NAMALWA (cell line): ENCODE results near the gene PIP5KL1.

Experiments used
- DNase-seq: peaks from one replicate; pipeline ENCODE4 v3.0.0-alpha.2; 2015; ENCODE audit warnings: low spot score

The PIP5KL1 gene

GRCh38 chr9:127915801-127916719 lies 14.5 kb downstream of the PIP5KL1 start:
- peak; percentile 97 for DNase-seq

GRCh38 chr9:127915325-127915752 lies 15.2 kb downstream of the PIP5KL1 start:
- DNase-seq: no peak

- no peak for DNase-seq
Observed at GRCh38 chr9:127913682-127914081, 16.9 kb downstream of the PIP5KL1 start.

DNA sequence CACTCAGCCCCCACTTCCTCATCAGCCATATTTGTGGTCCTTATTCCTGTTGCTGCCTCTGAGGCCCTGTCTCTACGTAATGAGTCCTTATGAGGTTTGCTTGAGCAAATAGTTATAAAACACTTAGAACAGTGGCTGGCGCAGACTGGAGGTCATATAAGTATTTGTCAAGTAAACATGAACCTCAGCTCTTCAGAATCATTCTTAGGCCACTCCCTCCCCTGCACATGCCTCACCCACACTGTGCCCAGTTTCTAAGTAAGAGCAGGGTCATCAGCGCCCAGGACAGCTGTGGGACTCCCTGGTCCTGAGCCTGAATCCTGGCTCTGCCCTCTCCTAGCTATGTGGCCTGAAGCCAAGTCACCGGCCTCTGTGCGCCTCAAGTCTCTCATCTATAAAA lies 17.7 kb downstream of the PIP5KL1 start:
- DNase-seq: no peak

- DNase-seq: no peak
Observed at GRCh38 chr9:127912296-127912695, 18.3 kb downstream of the PIP5KL1 start.

DNA sequence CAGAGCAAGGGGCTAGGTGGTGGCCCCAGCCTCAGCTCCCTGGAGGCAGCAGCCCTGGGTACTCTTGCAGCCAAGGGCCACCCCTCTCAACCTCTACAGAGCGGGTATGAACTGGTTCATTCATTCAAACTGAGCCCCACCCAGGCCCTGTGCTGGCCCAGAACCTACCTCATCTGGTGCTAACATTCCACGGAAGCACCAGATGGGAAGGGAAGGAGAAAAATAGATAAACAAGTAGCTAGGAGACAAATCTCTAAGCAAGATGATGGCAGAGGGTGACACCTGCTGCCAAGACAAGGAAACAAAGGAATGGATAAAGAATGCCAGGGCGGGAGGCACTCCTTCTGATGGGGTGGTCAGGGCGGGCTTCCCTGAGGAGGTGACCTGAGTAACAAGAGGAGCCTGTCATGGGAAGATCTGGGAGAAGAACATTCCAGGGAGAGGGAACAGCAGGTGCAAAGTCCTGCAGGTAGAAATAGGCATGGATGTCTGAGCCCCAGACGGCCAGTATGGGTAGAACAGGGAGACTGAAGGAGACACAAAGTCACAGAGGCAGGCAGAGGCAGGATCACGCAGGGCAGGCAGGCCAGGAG lies 19.9 kb downstream of the PIP5KL1 start:
- no peak for DNase-seq

DNA sequence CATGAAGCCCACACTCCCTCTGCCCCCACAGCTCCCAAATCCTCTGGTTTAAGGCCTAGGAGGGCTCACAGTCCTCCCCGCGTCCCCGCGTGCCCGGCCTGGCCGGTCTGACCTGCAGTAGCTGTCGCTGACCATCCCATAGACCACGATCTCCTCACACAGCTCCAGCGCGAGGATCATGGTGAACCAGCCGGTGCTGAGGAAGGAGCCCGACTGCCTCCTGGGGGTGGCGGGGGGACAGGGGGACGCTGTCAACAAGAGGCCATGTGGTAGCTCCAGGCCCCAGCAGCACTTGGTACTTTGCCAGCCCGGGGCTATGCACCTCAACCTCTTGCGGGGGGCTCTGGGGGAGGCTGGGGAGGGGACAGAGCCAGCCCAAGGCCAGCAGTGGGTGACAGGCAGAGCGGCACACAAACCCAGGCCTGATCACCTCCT lies 20.7 kb downstream of the PIP5KL1 start:
- no peak for DNase-seq

GRCh38 chr9:127908660-127908926 lies 22.0 kb downstream of the PIP5KL1 start:
- no peak for DNase-seq

DNA sequence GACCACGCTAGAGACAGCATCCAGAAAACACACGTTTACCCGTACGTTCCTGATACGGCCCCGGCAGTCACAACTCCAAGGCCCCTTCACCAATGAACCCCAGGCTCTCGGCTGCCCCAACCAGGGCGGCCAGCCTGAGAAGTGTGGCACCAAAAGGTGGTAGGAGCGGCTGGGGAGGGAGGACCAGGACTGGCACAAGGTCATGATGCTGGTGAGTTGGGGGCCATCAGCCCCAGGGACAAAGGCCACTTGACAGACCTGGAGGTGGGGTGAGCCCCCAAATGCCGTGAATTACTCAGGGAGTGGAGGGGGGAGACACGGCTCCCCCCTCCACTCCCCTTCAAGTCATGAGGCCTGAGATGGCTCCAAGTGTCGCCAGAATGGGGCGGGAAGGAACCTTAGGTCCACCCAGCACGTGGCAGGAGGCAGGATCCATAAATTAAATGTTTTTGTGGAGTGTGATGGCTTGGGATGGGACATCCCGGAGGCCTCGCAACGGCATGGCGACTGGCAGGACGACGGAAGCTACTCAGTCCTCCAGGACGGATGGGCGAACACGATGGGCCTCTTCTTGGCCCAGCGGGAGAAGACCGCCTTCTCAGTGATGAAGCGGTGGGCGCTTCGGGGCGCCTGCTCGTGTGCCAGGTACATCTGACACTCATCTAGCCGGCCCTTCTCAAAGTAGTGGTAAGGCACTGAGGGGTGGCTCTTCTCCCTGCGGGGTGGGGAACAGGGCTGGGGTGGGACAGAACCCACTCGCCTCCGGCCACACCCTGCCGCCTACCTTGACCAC lies 22.5 kb downstream of the PIP5KL1 start:
- no peak for DNase-seq

DNA sequence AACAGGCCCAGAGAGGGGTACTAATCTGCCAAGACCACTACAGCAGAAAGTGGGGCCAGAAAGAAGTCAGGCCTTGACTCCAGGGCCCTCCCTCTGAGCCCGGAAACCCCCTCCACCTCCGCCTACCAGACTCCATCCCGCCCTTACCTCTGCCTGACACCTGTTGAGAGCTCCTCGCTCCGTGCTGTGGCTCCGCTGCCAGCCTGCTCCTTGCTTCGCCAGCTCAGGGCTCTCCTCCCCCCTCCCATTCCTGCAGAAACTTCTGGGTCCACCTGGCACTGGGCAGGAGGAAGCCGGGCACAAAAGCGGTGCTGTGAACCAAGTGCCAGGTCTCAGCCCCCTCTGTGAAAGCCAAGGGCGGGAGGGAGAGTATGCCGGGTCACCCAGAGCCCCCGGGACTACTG lies 24.8 kb downstream of the PIP5KL1 start:
- peak; percentile 63 for DNase-seq

GRCh38 chr9:127905004-127905728 lies 25.4 kb downstream of the PIP5KL1 start:
- peak; percentile 63 for DNase-seq

DNA sequence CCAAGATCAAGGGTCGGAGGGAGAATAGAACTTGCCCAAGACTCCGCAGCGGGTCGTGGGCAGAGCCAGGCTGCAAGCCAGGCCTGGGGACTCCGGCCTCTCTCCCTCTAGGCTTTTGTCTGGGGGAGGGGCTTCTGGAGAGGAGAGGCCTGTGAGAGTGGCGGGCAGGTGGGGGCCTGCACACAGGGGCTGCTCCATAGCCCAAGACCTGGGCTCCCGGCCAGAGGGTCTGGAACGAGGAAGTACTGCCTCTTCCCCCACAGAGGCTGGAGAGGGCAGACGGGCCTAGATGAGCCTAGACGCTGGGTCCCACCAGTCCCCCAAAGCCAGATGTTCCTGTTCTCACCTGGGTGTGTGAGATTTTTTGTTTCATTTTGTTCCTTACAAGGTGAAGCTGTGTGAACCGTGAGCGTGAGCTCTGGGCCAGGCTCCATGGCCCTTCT lies 26.0 kb downstream of the PIP5KL1 start:
- DNase-seq: peak; percentile 46

DNA sequence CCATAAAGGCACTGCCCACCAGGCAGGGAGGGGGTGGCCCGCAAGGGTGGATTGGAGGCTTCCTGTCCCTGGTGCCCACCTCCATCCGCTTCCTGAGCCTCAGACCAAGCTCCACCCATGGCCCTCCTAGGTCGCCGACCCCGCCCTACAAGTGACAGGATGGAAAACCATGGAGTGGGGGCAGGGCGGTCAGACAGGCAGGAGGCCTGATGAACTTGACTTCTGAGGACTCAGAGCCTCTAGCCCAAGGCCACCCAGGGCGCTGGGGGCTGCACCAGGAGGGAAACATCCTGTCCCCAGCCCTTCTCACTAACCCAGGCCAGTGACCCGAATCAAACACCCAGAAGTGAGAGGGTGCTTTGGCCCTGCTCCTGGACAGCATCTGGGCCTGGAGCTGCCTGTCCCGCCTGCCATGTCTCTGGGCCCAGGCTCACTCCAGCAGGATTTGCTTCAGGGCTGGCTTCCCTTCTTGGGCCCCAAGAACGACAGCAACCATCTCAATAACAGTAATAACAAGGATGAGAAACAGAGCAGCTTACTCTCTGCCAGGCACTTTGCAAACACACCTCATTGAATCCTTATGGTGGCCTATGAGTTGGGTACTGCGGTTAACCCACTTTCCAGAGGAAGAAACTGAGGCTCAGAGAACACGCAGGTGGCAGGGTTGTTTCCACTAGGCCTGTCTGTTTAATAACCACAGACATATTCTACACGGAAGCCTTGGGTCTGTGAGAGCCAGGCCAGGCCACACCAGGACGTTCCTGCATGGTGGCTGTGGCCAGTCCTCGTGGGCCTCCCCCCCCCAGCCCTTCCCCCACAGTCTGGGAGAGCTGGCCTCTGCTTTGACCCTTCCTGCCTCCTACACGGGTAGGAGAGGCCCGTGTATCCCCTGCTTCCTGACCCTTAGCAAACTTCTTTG lies 26.8 kb downstream of the PIP5KL1 start:
- DNase-seq: peak; percentile 76

DNA sequence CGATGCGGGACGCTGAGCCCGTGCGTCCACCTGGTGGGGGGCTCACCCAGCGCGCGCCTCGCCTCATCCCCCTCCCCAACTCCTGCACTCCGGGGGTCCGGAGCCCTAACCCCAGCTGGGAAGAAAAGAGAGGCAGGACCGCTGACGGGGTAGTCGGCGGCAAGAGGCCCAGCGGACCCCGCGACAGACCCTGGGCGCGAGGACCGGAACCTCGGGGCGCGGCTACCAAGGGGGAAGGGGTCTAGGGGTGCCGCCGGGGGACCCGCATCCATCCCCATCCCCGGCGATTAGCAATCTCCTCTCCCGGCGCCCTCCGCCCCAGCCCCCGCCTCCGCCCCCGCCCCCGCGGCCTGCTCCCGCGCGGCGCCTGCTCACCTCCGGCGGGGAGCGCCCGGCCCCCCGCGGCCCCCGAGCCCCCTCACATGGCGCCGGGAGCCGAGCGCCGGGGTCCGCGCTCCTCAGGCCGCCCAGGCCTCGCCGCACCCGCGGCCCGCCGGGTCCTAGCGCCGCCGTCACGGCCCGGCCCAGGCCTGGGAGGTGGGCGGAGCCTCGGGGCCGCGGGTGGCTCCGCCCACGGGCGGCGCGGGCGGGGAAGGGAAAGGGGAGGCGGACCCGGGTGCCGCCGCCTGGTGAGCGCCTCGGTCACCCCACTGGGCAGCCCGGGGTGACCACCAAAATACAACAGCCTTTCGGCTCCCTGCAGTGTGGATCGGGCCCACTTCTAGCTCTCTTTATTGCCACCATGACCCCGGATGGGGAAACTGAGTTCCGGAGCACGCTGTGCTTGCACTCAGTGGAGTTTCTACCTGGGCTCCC lies 31.2 kb downstream of the PIP5KL1 start, which contains the start of gene ST6GALNAC6:
ST6GALNAC6 (minus strand) TSS at position 476 of the 816 bp plus-strand sequence. CDS start 1,622 bp downstream, outside the sequence.
- peak; percentile 83 for DNase-seq

GRCh38 chr9:127898433-127899127 lies 32.0 kb downstream of the PIP5KL1 start:
- peak; percentile 43 for DNase-seq

DNA sequence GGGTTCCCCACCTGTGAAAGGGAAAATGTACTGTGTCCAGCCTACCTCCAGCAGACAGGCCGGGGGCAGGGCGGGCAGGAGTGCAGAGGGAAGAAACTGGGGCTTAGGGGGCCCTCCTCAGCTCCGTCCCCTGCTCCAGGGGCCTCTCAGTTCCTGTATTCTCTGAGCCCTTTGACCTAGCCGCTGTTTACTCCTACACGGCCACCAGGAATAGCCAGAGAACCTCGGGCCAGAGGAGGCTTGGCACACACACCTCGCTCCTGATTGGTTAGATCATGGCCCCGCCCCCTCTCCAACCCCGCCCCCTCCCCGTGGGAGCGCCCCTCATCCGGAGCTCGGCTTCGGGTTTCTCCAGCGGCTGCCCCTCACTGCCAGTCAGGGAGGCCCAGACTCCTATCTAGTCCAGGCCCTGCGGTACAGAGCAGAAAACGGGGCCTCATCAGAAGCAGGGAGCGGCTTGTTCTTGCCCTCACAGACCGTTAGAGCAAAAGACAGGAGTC lies 33.3 kb downstream of the PIP5KL1 start:
- peak; percentile 62 for DNase-seq

GRCh38 chr9:127896395-127897192 lies 34.0 kb downstream of the PIP5KL1 start:
- no peak for DNase-seq

DNA sequence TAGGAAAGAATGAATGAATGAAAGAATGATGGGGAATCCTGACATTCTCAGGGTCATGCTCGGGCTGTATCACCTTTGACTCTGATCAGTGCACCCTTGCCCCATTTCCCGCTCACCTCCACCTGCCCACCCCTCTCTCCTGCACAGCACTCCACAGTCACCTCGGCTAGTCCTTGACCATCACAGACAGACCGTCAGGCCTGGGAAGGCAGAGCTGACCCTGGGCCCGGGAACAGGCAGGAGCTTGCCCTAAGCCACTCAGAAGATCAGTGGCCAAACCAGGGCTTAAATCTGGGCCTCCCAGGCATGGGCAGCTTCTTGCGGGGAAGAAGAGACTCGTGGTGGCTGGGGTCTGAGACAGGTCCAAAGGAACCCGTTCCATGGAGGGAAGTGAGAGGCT lies 34.8 kb downstream of the PIP5KL1 start:
- DNase-seq: no peak
